B cell (primary cell): ENCODE measurements around the gene CCDC124. TPM values are rescaled to one million over a fixed set of nuclear protein-coding genes. Genes with fewer than 3 reads are reported as not detected.
A peak's percentile ranks its signal among the peaks of the same experiment; 100 is the strongest.

Experiments
- ATAC-seq: fragments of 200-7000 bp; cut with Tn5 transposase; one replicate; pipeline ENCODE4 v1.10.0; 2021; ENCODE audit warnings: low read depth, mild to moderate bottlenecking, moderate number of reproducible peaks, moderate library complexity
- CTCF ChIA-PET: fragments of 350-600 bp; sonication (Branson Sonifier 250); formaldehyde crosslinking; loops from one replicate; lab custom pipeline; 2021; ENCODE audit warnings: antibody characterized with exemption, inconsistent platforms; lab: Charles Lee
- POLR2A ChIA-PET: fragments of 350-600 bp; sonication (Branson Sonifier 250); formaldehyde crosslinking; loops from one replicate; lab custom pipeline; 2021; ENCODE audit warnings: antibody characterized with exemption; lab: Charles Lee
- DNase-seq: peaks from one replicate; pipeline ENCODE4 v3.0.0; 2013
- H2AFZ ChIP-seq: 2 replicates; pipeline ENCODE4 v1.6.1; 2012; ENCODE audit warnings: mild to moderate bottlenecking, low read depth, low read length; ENCODE audit not compliant: insufficient read depth, poor library complexity, severe bottlenecking
- H3K27ac ChIP-seq, 2 donors: 1 replicate in 1 of 2; 2 replicates in 1 of 2; pipeline ENCODE4 v1.5.1; 2012 to 2013; ENCODE audit warnings: low read length in 2 of 2, mild to moderate bottlenecking in 2 of 2, moderate library complexity in 1 of 2
- H3K27me3 ChIP-seq, 4 experiments: fragments of 200-600 bp in 1 of 4; sonication (generic) in 1 of 4; replicated peaks in 1 of 4; 1 replicate in 2 of 4; 2 replicates in 2 of 4; pipeline versions ENCODE4 v1.6.1 to v1.7.0; 2013 to 2016; ENCODE audit warnings: low read length in 3 of 4, mild to moderate bottlenecking in 2 of 4, mixed read lengths in 1 of 4, moderate library complexity in 1 of 4; ENCODE audit not compliant: insufficient read depth in 4 of 4, control insufficient read depth in 3 of 4; ENCODE audit errors: control extremely low read depth in 1 of 4
- H3K36me3 ChIP-seq, 2 experiments: replicated peaks in 1 of 2; 1 replicate in 1 of 2; 2 replicates in 1 of 2; pipeline versions ENCODE4 v1.6.1 to v1.7.1; 2013; ENCODE audit warnings: low read length in 1 of 2; ENCODE audit not compliant: insufficient read depth in 2 of 2, control insufficient read depth in 1 of 2; ENCODE audit errors: control extremely low read depth in 1 of 2, extremely low read depth in 1 of 2
- H3K4me1 ChIP-seq, 2 donors: fragments of 200-600 bp in 1 of 2; sonication (generic) in 1 of 2; 1 replicate in 1 of 2; 2 replicates in 1 of 2; pipeline versions ENCODE4 v1.5.1 to v1.6.1; 2013 to 2017; ENCODE audit warnings: low read length in 2 of 2; ENCODE audit not compliant: control insufficient read depth in 2 of 2, insufficient read depth in 2 of 2
- H3K4me2 ChIP-seq: replicated peaks from 2 replicates; pipeline ENCODE3; 2012; ENCODE audit warnings: mild to moderate bottlenecking, low read depth, low read length; ENCODE audit not compliant: poor library complexity, severe bottlenecking
- H3K4me3 ChIP-seq, 5 experiments: fragments of 200-600 bp in 1 of 5; sonication (generic) in 1 of 5; 1 replicate in 3 of 5; 2 replicates in 2 of 5; pipeline versions ENCODE4 v1.5.1 to v1.7.0; 2011 to 2016; ENCODE audit warnings: low read length in 4 of 5, mild to moderate bottlenecking in 4 of 5, low read depth in 2 of 5, control low read depth in 1 of 5, moderate library complexity in 1 of 5; ENCODE audit not compliant: insufficient read depth in 1 of 5; ENCODE audit errors: control extremely low read depth in 1 of 5, extremely low read depth in 1 of 5
- H3K79me2 ChIP-seq: fragments of 200-600 bp; sonication (generic); one replicate; pipeline ENCODE4 v1.6.0; 2016; ENCODE audit warnings: low read length; ENCODE audit not compliant: control insufficient read depth, insufficient read depth
- H3K9ac ChIP-seq: fragments of 200-600 bp; sonication (generic); 2 replicates; pipeline ENCODE4 v1.6.1; 2017; ENCODE audit warnings: mild to moderate bottlenecking, low read length, moderate library complexity
- H3K9me3 ChIP-seq, 3 donors: one replicate each; pipeline versions ENCODE4 v1.6.1 to v1.7.1; 2013; ENCODE audit warnings: low read length in 2 of 3; ENCODE audit not compliant: control insufficient read depth in 2 of 3, insufficient read depth in 1 of 3; ENCODE audit errors: control extremely low read depth in 1 of 3
- H4K20me1 ChIP-seq: 2 replicates; pipeline ENCODE4 v1.6.0; 2012; ENCODE audit warnings: mild to moderate bottlenecking, low read length; ENCODE audit not compliant: insufficient read depth, control insufficient read depth, poor library complexity, severe bottlenecking
- H3K27ac Mint-ChIP-seq: one replicate; pipeline ENCODE4 v1.8.0; 2021; ENCODE audit warnings: mixed read lengths
- H3K27me3 Mint-ChIP-seq: one replicate; pipeline ENCODE4 v1.8.0; 2021; ENCODE audit warnings: mixed read lengths
- H3K4me1 Mint-ChIP-seq: one replicate; pipeline ENCODE4 v1.8.0; 2021; ENCODE audit warnings: mixed read lengths
- H3K4me3 Mint-ChIP-seq: one replicate; pipeline ENCODE4 v1.8.0; 2021; ENCODE audit warnings: mixed read lengths
- H3K9me3 Mint-ChIP-seq: one replicate; pipeline ENCODE4 v1.8.0; 2022; ENCODE audit warnings: mixed read lengths; ENCODE audit not compliant: insufficient read depth
- CTCF ChIP-seq: fragments of 200-600 bp; IDR thresholded peaks from one replicate; pipeline ENCODE4 v1.8.0; 2022; ENCODE audit warnings: antibody characterized with exemption, mild to moderate bottlenecking
- EZH2 ChIP-seq: IDR thresholded peaks from 2 replicates; pipeline ENCODE4 v1.6.1; 2012; ENCODE audit warnings: borderline replicate concordance, low read depth, mild to moderate bottlenecking, moderate library complexity, low read length; ENCODE audit not compliant: insufficient read depth, poor library complexity, severe bottlenecking
- WGBS: methylation state at CpG from one replicate; pipeline ENCODE4 v1.1.5; 2013; ENCODE audit warnings: missing lambda C conversion rate; ENCODE audit not compliant: insufficient coverage; 5-methylcytosine and 5-hydroxymethylcytosine counted together
- intact Hi-C: fragments of 100-400 bp; cut with micrococcal nuclease; formaldehyde crosslinking; loops from one replicate; pipeline ENCODE4 v1.10.0; 2022
- polyA plus RNA-seq: library from polyadenylated mRNA; depleted of rRNA; stranded (reverse); fragments of >200 nt; gene quantifications from 2 replicates; pipeline ENCODE4 v1.2.3, GENCODE V29; 2012
- total RNA-seq, 2 donors: library from RNA; stranded (reverse); fragments of 120-200 nt in 1 of 2; gene quantifications; 1 replicate in 1 of 2; 2 replicates in 1 of 2; pipeline versions ENCODE4 v1.2.3 to v1.2.4, GENCODE V29; 2013 to 2022

Gene CCDC124
- total and polyA plus RNA-seq, 2 donors (not counting 1 experiment from before 2014, with no cell fraction given), result 25.0 to 57.8 TPM

DNA sequence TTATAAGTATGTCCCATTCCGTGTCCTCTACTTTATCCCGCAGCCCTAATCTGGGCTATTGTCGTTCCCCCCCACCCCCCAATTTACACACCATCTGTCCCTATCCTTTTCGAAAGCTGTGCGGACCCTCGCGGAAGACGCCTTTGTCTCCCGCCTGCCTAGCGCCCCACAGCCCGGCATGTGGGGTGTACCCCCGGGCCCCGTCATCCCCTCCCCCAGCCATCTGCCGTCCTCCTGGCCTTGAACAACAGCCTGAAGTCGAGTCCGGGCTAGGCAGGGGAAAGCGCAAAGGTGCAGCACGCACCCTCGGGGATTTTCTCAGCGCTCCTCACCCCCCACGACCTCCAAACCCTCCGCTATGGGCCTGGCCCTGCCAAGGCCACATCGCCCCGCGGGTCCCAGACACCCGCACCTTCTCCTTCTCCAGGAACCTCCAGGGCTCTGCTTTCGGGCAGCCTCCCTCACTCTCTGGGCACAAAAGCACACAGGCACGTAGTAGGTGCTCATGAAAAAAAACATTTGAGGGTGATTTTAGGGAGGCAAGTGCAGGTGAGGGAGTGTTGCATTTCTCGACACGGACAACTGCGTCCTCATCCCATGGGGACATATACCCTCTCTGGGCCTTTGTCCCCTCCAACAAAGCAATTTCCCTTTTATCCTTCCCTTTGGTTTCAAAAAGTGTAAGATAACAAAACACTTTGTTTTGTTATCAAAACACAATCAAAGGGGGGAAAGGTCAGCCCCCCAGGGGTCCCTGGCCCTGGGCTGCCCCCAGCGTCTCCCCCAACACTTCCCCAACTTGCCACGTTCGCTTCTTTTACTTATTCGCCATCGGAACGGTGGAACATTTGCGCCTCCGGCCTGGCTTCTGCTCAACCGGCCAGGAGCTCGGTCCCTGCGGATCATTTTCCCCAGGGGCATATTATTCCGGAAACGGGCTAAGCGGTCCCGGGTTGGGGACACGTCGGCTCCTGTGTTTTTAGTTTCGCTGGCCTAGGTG, 16.4 kb downstream of the CCDC124 start:
- Histone ChIP-seq H3K36me3 (no peaks in the 10 kb centered on the region), H3K27ac (no peak overlapping the region), H4K20me1 (peaks cover 15% of the 10 kb centered on the region), H3K4me3 (peak overlapping the region in 4 of 5 experiments; percentile 31 to 63 (median 47)), H3K9me3 (peaks cover 0 to 20% (median 0%) of the 10 kb centered on the region in 3 donors), H3K27me3 (peaks cover 0 to 52% (median 37%) of the 10 kb centered on the region in 4 experiments), H3K4me1 (peaks cover 59 to 65% of the 10 kb centered on the region in 2 donors), H3K9ac (peak overlapping the region; percentile 58), H2AFZ (no peak overlapping the region), H3K4me2 (peak overlapping the region; percentile 94), H3K79me2 (no peaks in the 10 kb centered on the region)
- no peak for TF ChIP-seq CTCF
- no peak for TF ChIP-seq EZH2
- ChIA-PET POLR2A (interaction anchor here (0.6 to 1.5 kb wide), 6 partner anchors 14 to 243 kb away, joined by 3 to 11 read pairs (median 4); partner anchors contain the start of gene ARRDC2), CTCF (interaction anchor here (4.6 to 8.7 kb wide), 3 partner anchors 11 to 49 kb away, joined by 28 to 117 read pairs (median 51); partner anchors contain the start of gene CCDC124)
- peak overlapping the region; percentile 89 for H3K27ac Mint-ChIP-seq
- 12% methylated on average over 38 of the region's 49 CpGs for WGBS
- peak overlapping the region; percentile 88 for H3K4me3 Mint-ChIP-seq
- DNase-seq (peak; percentile 62), ATAC-seq (no peak)
- H3K4me1 Mint-ChIP-seq, result peaks cover 57% of the 10 kb centered on the region
- H3K9me3 Mint-ChIP-seq, result no peaks in the 10 kb centered on the region
- intact Hi-C loops, result loop anchor here (5.0 kb wide), 1 partner anchor 148 kb away; the partner anchor contains the start of gene MAST3
- peaks cover 26% of the 10 kb centered on the region for H3K27me3 Mint-ChIP-seq
